GM18909 (cell line): ENCODE results near the gene EPS8L2.

Experiments used
- ATAC-seq: cut with Tn5 transposase; IDR thresholded peaks from one replicate; pipeline ENCODE4 v1.9.1; 2021; ENCODE audit warnings: mild to moderate bottlenecking; ENCODE audit not compliant: unreplicated experiment, poor library complexity

Gene EPS8L2

GRCh38 chr11:702462-703461 is 3.3 kb upstream of the EPS8L2 start:
- no peak for ATAC-seq

GRCh38 chr11:703506-703905 is 2.5 kb upstream of the EPS8L2 start:
- ATAC-seq, result no peak

DNA sequence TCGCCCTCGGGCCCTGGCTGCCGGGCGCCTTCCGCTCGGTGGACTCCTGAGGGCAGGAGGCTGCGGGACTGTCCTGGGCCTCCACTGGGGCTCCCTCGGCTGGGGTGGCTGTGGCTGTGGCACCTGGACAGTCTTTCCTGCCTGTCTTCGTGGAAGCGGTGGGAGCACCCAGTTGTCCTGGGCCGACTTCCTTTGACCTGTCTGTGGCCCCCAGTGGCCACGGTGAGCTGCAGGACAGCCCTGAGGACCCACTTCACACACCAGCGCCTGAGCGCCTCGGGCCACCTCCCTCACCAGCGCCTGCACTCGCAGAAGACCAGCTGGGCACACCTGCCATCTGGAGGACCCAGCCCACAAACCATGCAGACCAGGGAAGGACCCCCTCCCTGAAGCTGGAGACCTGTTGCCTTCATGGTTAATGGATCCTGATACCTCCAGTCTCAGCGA is 1.8 kb upstream of the EPS8L2 start:
- ATAC-seq, result no peak

GRCh38 chr11:704781-705645 is 1.0 kb upstream of the EPS8L2 start:
- no peak for ATAC-seq

GRCh38 chr11:706439-706956 is 467 bp downstream of the EPS8L2 start:
- ATAC-seq, result no peak

GRCh38 chr11:706957-707816 is 1.2 kb downstream of the EPS8L2 start:
- no peak for ATAC-seq

DNA sequence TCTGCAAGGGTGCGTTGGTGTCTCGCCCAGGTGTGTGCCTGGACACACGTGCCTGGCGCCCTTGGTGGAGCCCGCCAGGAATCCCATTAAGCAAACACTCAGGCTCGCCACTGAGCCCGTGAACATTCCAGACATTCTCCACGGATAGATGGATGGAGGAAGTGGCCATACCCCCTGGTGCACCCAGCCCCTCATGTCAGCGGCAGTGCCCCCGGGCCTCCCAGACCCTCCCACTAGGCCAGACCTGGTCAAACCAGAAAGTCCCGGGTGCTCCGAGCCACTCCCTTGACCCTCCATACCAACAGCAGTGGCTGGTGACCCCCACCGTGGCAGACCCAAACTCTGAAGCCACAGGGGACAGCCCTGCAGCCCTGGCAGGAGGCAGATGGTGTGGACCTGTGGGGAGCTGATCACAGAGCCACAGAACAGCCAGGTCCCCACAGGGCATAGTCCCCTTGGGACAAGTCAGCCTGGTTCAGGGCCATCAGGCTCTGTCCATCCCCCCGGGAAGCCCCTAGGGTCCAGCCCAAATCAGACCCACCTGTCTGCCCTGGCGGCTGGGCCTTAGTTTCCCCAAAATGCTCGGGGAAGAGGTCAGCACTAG is 1.9 kb downstream of the EPS8L2 start:
- no peak for ATAC-seq

DNA sequence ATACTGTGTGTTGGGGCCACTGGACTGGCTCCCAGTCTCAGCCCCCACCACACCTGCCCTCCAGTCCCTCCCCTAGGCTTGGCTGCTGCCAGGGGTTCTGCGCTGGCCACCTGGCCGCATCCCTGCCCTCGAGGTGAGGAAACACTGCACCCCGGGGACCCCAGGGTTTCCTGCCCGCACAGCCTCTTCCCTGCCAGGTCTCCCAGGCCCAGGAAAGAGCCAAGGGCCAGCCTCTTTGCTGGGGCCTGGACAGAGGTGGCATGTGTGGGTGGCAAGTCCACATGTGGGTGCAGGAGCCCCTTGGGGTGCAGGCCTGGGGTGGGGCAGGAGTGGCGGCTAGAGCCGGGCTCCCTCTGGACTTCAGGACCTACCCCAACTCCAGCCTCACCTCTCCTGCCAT is 2.5 kb downstream of the EPS8L2 start:
- no peak for ATAC-seq

- no peak for ATAC-seq
Observed at GRCh38 chr11:709109-709997, 3.3 kb downstream of the EPS8L2 start.

DNA sequence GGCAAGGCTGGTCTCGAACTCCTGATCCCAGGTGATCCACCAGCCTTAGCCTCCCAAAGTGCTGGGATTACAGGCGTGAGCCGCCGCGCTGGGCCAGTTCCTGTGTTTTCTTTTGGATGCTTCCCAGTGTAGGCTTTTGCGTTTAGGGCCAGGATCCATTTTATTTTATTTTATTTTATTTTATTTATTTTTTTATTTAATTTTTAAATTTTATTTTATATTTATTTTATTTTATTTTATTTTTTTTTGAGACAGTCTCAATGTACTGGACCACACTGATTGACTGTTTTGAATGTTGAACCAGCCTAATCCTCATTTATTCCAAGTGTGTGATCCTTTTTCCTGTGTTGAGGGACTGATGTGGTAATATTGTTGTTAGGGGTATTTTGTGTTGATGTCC is 8.4 kb downstream of the EPS8L2 start:
- no peak for ATAC-seq

GRCh38 chr11:719214-720016 is 13.4 kb downstream of the EPS8L2 start:
- ATAC-seq, result no peak

DNA sequence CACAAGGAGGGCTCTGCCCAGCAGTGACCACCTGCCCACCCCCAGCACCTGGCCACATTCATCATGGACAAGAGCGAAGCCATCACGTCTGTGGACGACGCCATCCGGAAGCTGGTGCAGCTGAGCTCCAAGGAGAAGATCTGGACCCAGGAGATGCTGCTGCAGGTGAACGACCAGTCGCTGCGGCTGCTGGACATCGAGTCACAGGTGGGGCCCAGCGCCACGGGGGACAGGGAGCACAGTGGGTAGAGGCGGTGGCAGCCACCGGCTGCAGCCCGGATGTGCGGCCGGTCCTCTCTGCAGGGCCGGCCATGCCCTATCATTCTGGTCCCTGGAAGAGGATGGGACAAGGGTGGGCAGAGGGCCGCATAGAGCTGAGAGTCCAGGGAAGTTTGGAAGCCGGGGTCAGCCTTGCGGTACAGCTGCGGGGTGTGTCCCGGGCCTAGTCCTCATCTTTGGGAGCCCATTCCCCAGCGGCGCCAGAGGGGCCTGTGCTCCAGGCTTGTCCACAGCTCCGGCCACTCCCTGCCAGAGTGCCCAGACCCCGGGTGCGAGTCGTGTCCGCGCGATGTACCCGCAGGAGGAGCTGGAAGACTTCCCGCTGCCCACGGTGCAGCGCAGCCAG is 14.1 kb downstream of the EPS8L2 start:
- no peak for ATAC-seq

GRCh38 chr11:720642-721246 is 14.7 kb downstream of the EPS8L2 start:
- ATAC-seq, result no peak

DNA sequence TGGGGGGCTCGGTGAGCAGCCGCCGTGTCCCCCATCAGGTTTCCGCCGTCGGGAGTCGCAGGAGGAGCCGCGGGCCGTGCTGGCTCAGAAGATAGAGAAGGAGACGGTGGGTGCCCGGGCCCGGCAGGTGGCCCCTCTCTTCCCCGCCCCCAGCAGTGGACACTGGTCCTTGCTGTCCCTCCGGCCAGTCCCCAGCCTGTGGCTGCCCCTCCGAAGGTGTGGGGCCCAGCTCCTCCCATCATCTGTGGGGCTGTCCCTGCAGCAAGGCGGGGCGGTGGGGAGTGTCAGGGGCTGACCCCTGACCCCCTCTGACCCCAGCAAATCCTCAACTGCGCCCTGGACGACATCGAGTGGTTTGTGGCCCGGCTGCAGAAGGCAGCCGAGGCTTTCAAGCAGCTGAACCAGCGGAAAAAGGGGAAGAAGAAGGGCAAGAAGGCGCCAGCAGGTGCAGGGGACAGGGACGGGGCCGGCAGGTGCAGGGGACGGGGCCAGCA is 15.3 kb downstream of the EPS8L2 start:
- no peak for ATAC-seq

DNA sequence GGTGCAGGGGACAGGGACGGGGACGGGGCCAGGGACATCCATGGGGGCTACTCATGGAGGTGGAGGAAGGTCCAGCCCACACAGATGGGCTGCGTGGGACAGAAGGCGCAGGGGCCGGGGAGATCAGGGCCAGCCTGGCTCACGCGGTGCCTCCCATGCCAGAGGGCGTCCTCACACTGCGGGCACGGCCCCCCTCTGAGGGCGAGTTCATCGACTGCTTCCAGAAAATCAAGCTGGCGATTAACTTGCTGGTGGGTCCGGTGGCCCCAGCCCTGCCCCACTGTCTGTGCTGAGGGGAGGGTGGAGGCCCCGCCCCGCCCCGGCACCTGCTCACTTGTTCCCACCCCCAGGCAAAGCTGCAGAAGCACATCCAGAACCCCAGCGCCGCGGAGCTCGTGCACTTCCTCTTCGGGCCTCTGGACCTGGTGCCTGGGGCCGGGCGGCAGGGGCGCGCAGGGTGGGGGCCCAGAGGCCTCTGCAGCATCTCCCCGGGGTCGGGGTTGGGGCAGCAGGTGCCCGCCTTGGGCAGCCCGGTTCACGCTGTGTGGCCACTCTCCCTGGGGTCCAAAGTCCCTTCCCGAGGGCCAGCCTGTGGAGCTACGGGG is 15.8 kb downstream of the EPS8L2 start:
- no peak for ATAC-seq

- no peak for ATAC-seq
Observed at GRCh38 chr11:722346-722811, 16.3 kb downstream of the EPS8L2 start.
